NOMO-1 treated with dmso at 0.1 percent for 144 hours (cell line): ENCODE data around the gene CCDC73.
"Not testable (repeated sequence)": the region's sequence is repeated elsewhere in the genome, so short reads cannot be mapped to it uniquely, and the experiment has no call there.

Experiments
- DNase-seq: peaks from one replicate; lab custom pipeline; 2025; ENCODE audit not compliant: unreplicated experiment; lab: John Stamatoyannopoulos, UW

CCDC73 gene

DNA sequence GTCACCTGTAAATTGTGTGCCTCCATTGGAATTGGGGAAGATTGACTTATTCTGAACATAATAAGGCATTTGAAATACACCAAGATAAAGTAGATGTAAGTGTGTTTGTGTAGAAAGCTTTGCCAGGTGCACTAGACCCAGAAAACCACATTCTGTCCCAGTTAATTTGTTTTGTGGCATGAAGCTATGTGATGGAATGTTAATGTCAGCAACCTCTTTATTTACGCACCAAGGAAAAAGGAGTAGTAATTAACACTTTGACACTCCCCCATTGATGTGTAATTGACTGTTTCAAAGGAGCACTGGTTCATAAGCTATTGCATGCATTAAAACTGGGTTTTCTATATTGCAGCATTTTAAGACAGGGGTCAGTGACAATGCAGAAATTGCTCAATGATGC, 196.5 kb downstream of the CCDC73 start:
- no peak for DNase-seq

DNA sequence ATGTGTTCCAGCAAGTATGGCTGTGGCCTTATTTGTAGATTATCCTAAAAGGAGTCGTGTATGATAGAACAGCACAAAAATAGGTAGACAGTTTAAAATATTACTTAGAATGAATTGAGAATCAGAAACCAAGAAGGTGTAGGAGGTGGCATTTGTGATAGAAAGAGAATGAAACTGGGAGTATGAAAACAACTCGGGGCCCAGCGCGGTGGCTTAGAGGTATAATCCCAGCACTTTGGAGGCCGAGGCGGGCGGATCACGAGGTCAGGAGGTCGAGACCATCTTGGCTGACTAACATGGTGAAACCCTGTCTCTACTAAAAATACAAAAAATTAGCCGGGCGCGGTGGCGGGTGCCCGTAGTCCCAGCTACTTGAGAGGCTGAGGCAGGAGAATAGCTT, 198.3 kb downstream of the CCDC73 start:
- not testable (repeated sequence) for DNase-seq

GRCh38 chr11:32594272-32594671, 200.2 kb downstream of the CCDC73 start:
- DNase-seq = peak; percentile 76

- no peak for DNase-seq
These were observed 207.8 kb downstream of the CCDC73 start for GRCh38 chr11:32586576-32587190.

- no peak for DNase-seq
These were observed 209.5 kb downstream of the CCDC73 start for GRCh38 chr11:32584921-32585320.

DNA sequence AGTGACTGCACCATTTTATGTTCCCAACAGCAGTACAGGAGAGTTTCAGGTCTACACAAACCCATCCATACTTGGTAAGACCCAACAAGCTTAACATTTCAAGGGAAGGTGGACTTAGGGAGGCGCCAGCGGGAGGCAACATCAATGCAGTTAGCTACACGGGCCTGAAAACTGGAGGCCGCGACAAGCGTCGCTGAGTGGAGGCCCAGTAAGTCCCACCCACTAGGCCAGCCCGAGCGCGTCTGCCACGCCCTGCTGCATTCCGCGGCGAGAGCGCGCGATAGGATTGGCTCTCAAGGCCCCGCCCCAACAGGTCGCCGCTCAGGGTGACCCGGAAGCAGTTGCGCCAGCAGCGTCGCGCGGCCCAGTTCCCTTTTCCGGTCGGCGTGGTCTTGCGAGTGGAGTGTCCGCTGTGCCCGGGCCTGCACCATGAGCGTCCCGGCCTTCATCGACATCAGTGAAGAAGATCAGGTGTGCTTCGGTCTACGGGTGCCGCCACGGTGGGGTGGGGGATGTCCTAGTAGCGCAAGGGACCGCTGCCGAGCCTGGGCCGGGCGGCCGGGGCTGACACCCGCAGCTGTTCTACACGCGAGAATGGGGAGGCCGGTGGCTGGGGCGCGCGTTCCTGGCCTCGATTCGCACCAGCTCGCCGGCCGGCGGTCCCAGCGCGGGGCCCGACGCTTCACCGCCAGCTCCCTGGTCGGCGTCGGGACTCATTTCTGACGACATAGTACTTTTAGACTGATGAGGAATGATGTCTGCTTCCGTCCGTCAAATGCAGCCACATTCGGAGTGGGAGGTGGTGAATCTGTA, 210.8 kb downstream of the CCDC73 start, which contains the start of gene EIF3M:
Gene EIF3M, plus strand, starts transcription at position 373 of the 813 bp plus-strand sequence. Its CDS starts 57 bp downstream, at position 430.
- DNase-seq = peak; percentile 92

GRCh38 chr11:32581556-32581955, 212.9 kb downstream of the CCDC73 start:
- no peak for DNase-seq

DNA sequence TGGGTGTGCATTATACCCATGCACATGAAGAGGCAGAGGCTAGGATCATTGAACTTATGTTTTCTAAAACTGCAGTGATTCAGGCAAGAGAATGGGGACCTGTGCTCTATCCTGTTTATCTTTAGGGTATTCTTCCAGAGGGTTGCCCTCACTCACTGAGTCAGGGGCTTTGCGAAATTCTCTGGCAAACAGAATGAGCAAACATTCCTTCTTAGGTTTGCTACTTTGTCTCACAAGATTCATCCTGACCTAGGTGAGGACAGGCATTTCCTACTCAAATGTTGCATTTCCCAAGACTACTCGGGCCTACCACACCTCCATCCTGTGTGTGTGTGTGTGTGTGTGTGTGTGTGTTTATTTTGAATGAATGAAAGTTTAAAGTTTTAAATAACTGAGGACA, 213.5 kb downstream of the CCDC73 start:
- no peak for DNase-seq

- DNase-seq = no peak
These were observed 218.0 kb downstream of the CCDC73 start for GRCh38 chr11:32576456-32576855.

DNA sequence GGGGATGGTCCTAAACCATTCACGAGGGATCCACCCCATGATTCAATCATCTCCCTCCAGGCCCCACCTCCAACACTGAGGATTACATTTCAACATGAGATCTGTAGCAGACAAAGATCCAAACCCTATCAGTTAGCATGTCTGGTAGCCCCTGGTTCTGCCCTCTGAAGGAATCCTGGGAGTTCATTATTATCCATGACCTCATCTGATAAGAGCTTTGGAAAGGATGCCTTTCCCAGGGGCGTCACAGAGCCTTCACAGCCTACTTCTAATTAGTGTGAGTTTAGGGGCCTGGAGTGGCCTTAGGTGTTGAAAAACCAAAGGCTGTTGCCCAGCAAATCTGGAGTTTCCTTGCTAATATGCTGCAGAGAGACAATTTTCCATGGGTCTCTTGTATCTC, 219.4 kb downstream of the CCDC73 start:
- DNase-seq = no peak

DNA sequence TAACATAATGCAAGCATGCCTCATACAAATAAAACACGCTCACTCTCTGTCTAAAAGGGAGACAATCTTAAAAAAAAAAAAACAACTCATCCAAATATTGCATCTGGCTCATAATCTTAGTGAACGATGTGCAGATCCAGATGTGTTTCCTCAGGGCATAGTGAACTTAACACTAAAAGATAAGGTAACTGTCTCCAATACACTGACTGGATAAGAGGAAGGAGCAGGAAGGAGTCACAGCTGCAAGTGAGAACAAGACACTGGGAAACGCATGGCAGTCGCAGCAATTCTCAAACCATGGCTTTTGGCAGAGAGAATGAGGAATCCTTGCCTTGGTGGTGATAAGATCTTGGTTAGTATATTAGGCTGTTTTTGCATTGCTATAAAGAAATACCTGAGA, 220.0 kb downstream of the CCDC73 start:
- DNase-seq = no peak

DNA sequence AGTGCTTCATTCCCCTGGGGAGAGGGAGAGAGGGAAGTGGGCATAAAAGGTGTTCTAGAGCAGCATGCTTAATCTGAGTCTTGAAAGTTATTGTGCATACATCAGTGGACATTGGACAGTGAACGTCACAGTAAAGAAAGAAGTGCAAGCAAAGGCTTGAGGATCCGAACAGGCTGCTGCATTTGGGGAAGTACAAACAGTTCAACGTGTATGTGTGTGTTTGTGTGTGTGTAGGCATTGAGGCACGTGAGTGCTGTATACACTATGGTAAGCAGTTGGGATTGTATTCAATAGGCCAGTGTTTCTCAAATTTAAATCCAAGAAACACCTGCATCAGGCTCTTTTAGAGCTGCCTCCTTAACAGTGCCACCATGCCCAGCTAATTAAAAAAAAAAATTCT, 221.2 kb downstream of the CCDC73 start:
- peak; percentile 2 for DNase-seq

DNA sequence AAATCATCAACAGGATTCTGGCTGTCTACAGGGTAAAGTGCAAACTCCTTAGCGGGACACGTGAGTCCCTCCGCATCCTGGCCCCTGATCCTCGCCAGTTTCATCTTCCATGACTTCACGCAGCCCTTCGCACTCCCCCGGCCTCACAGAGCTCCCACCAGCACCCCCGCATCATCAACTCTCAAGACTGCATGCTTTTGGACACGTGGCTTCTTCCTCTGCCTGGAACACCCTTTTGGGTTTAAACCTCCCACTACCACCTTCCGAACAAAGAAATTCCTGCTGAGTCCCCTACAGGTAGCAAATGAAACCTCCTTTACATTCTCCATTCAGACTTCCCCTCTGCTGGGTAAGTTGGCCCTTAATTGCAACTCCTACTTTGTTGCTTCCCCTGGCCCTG, 223.4 kb downstream of the CCDC73 start:
- DNase-seq = no peak

- DNase-seq = no peak
These were observed 225.1 kb downstream of the CCDC73 start for GRCh38 chr11:32569313-32569881.

- DNase-seq = no peak
These were observed 227.3 kb downstream of the CCDC73 start for GRCh38 chr11:32567154-32567553.

GRCh38 chr11:32566517-32566916, 227.9 kb downstream of the CCDC73 start:
- no peak for DNase-seq

DNA sequence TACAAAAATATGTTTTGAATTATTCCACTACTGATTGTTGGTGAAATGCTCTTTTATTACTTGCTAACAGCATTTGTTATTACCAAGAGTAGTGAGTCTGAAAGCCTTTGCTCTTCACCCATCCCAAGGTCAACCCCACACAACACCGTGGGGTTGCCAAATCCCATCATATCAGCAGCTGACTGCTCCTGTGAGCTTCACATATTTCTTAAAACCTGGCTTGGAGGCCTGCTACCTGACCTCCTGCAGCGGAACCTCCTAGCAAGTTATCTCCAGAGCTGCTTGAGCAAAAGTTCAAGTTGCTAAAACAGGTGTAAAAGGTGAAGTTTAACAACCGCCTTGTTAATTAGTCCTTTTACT, 230.9 kb downstream of the CCDC73 start:
- DNase-seq = no peak

- DNase-seq = no peak
These were observed 231.4 kb downstream of the CCDC73 start for GRCh38 chr11:32562839-32563599.

DNA sequence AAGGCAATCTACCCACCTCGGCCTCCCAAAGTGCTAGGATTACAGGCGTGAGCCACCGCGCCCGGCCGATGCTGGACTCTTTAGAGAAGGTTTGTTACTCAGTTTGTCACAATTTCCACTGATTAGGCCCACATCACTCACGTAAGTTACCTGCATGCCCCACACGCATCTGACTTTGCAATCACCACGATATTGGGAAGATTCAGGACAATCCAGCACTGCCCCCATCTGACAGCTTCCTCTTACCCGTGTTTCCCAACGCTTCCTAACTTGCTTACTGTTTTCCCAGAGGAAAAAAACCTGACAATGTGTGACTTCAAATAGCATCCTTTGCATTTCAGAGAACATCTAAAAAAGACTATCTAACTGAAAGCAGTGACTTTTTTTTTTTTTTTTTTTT, 232.6 kb downstream of the CCDC73 start:
- DNase-seq = no peak

GRCh38 chr11:32555895-32556294, 238.6 kb downstream of the CCDC73 start:
- no peak for DNase-seq

- DNase-seq = no peak
These were observed 239.4 kb downstream of the CCDC73 start for GRCh38 chr11:32555091-32555490.
